Activated gamma-delta T cell treated with Interleukin-2 at 50 U/mL for 16 hours (primary cell): ENCODE measurements around the gene RNASEH2A.

Experiments
- DNase-seq: peaks from one replicate; pipeline ENCODE4 v3.0.0-alpha.2; 2020

The RNASEH2A gene

GRCh38 chr19:12783291-12783848 lies 23.0 kb upstream of the RNASEH2A start:
- DNase-seq: no peak

GRCh38 chr19:12783849-12784393 lies 22.5 kb upstream of the RNASEH2A start:
- DNase-seq: no peak

DNA sequence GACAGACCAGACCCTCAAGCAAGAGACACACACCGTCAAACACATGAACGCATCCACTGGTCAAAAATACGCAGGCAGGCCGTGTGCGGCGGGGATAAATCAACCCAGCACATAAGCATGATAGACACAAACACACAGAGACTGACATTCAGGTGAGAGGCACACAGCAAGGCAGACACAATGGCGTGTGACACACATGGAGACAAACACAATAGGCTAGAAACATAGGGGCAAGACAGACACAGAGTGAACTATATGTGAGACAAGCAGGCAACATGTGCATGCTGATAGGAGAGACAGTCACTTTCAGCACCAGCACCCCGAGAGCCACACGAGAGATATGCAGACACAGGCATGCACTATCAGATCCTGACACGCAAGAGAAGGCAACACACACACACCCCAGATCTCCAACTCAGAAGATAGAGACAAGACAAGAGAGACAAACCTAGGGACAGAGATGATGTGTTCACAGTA lies 22.0 kb upstream of the RNASEH2A start:
- DNase-seq: no peak

GRCh38 chr19:12784871-12785430 lies 21.4 kb upstream of the RNASEH2A start:
- peak; percentile 35 for DNase-seq

GRCh38 chr19:12785431-12786031 lies 20.9 kb upstream of the RNASEH2A start:
- no peak for DNase-seq

GRCh38 chr19:12786141-12786870 lies 20.1 kb upstream of the RNASEH2A start:
- no peak for DNase-seq

GRCh38 chr19:12786952-12787351 lies 19.4 kb upstream of the RNASEH2A start:
- no peak for DNase-seq

DNA sequence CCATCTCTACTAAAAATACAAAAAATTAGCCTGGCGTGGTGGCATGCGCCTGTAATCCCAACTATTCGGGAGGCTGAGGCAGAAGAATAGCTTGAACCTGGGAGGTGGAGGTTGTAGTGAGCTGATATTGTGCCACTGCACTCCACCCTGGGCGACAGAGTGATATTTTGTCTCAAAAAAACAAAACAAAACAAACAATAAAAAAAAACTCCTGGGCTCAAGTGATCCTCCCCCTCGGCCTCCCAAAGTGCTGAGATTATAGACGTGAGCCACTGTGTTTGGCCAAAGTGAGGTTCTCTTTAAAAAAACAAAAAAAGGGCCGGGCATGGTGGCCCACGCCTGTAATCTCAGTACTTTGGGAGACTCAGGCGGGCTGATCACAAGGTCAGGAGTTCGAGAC lies 18.9 kb upstream of the RNASEH2A start:
- no peak for DNase-seq

DNA sequence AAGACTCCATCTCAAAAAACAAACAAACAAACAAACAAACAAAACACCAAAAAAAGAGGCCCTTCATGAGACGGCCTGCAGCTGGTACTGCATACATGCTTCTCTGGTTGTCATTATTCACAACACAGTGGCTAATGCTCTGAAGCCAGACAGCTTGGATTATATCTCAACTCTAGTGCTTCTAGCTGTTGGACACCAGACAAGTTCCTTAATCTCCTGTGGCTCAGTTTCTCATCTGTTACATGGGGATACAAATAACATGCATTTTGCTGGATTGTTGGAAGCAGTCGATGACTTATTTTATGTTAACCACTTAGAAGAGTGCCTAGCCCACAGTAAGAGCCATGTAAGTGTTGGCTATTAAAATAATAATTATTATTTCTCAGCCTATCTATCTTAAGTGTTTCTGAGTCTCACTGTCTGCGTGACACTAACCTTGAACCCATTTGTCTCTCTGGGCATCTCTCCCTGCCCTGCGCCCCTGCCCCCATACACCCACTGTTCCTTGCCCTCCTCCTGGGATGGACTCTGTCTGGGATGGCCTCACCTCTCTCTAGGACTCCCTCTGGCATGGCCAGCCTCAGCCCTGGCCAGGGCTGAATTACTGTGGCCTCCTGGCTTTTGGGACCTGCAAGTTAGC lies 18.2 kb upstream of the RNASEH2A start:
- DNase-seq: no peak

DNA sequence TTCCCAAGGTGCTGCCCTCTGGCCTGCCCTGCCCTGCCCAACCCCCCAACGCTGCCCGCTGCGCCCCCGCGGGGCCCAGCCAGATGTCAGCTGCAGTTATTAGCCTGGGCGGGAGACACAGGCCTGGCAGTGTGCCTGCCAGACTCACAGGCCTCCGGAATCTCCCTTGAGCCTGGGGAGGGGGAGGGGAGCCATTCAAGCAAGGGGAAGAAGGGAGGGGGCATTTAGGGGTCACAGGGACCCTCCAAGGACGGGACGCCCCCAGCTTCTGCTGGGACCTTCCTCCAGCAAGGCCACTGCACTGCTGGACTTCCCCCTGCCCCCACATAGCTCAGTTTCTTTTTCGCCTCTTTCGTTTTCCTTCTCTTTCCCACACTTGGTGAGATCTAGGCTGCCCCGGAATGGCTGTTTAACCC lies 17.7 kb upstream of the RNASEH2A start:
- DNase-seq: no peak

DNA sequence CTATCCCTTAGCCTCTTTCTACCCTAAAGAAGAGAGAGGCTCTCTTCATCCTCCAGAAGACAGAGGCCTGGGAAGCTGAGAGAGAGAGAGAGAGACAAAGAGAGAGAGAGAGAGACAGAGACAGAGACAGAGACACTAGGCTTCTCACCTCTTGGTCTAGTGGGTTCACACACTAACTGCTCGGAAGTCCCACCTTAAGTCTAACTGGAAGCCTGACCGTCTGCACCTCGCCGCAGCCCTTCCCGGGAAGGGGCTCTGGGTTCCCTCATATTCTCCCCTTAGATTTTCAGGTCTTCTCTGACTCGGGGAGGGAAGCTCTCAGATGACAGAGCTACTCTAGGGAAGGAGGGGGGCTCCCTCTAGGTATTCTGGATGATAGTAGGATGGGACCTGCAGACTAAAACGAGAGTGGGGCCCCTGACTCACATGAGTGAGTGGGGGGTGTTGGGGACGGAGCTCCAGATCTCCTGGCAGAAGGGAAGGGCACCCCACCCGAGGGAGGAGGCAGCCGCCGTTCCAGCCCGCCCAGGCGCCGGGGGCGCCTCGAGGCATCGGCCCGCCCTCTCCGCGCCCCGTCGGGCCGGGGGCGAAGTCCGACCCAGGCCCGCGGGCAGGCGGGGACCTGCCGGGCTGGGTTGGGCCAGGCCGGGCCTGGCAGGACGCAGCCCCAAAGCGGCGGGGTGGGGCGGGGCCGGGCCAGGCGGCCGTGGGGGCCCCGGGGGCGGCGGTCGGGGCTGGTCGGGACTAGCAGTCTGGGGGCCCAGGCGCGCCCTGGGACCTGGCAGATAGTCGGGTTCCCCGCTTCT lies 17.1 kb upstream of the RNASEH2A start:
- peak; percentile 20 for DNase-seq

GRCh38 chr19:12789904-12790619 lies 16.3 kb upstream of the RNASEH2A start:
- DNase-seq: peak; percentile 91

DNA sequence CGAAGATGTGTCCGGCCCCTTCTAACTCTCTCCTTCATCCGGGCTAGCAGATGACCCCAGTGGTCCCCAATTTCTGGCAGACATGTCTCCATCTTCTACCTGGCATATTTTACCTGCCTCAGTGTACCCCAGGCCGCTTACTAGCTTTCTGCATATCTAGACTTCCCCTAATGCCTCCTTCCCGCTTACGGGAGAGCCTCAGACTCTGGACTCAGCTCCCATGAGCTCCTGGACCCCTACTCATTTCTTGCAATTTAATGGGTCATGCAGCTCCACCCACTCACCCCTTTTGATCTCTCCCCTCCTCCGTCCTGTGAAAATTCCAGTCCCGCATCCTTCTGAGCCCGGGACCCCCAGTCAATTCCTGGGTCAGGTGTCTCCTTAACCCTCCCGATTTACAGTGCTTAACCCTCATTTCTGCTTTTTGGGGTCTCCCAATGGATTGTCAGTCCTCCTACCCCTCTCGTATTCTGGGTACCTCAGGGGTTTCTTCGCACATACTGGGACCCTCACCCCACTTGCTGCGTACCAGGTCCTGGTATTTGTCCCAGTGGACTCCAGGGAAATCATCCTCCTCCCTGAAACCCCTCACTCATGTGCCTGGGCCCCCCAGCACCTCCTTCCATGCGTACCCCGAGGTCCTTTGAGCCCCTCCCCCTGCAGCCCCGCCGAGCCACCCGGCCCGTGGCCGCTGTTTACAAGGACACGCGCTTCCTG lies 15.6 kb upstream of the RNASEH2A start:
- no peak for DNase-seq

DNA sequence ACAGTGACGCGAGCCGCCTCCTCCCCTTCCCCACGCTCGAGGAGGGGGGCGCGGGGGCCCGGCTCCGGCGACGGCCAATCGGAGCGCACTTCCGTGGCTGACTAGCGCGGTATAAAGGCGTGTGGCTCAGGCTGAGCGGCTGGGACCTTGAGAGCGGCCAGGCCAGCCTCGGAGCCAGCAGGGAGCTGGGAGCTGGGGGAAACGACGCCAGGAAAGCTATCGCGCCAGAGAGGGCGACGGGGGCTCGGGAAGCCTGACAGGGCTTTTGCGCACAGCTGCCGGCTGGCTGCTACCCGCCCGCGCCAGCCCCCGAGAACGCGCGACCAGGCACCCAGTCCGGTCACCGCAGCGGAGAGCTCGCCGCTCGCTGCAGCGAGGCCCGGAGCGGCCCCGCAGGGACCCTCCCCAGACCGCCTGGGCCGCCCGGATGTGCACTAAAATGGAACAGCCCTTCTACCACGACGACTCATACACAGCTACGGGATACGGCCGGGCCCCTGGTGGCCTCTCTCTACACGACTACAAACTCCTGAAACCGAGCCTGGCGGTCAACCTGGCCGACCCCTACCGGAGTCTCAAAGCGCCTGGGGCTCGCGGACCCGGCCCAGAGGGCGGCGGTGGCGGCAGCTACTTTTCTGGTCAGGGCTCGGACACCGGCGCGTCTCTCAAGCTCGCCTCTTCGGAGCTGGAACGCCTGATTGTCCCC lies 14.9 kb upstream of the RNASEH2A start, which contains the start of gene JUNB:
TSS of gene JUNB (plus strand) at position 142 of the 706 bp plus-strand sequence. CDS start at position 428, 286 bp downstream.
- DNase-seq: peak; percentile 97

GRCh38 chr19:12792051-12792852 lies 14.1 kb upstream of the RNASEH2A start:
- DNase-seq: peak; percentile 72

GRCh38 chr19:12792853-12793289 lies 13.5 kb upstream of the RNASEH2A start:
- DNase-seq: no peak

DNA sequence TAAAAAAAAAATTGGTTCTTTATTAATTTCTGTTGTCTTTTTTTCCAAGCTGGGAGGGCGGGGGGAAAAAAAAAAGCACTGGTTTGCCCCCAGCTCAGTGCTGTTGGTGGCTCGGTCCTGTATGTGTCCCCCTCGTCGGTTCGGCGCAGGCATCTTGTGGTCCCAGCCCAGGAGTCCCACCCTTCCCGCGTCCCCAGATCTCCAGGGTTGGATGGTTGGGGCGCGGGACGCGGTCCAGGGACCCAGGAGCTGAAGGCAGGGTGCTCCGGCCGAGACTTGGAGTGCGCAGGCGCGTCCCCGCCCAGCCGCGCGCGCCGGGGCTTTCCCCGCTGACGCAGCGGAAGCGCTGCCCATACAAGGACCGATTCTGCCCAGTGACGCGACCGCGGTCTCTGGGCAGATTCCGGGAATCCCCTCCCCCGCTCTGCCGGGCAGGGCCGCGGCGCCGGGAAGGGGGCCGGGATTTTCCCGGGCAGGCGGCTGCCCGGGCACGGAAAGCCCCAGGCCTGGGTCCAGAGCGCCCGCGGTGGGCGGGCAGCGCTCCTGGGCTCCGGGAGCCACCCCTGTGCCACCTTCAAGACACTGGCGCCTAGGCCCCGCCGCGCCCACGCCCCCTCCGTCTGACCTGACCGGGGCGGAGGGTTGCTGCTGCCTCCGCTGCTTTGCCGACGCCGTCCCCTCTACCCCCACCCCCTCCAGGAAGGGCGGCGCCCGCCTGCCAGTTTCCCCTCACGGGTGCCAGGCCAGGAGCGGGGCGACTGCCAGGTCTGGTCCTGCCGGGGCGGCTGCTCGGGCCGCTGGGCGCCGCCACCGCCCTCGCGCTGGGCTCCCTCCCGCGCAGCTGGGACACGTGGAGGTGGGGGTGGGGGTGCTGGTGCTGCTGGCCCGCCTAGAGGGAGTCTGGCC lies 12.8 kb upstream of the RNASEH2A start:
- DNase-seq: peak; percentile 89
